Activated gamma-delta T cell (primary cell): ENCODE data around the gene SGCE.

ENCODE experiments used
- DNase-seq: peaks from one replicate; lab custom pipeline; 2025; lab: John Stamatoyannopoulos, UW

SGCE gene

GRCh38 chr7:94567396-94567795 is 88.5 kb downstream of the SGCE start:
- no peak for DNase-seq

GRCh38 chr7:94565247-94565894 is 90.6 kb downstream of the SGCE start:
- DNase-seq = no peak

GRCh38 chr7:94562525-94562924 is 93.4 kb downstream of the SGCE start:
- no peak for DNase-seq

GRCh38 chr7:94561841-94562514 is 94.0 kb downstream of the SGCE start:
- no peak for DNase-seq

- DNase-seq = no peak
Measured at GRCh38 chr7:94559972-94560371, 96.0 kb downstream of the SGCE start.

- no peak for DNase-seq
Measured at GRCh38 chr7:94557215-94557614, 98.7 kb downstream of the SGCE start.

GRCh38 chr7:94556028-94556427 is 99.9 kb downstream of the SGCE start:
- DNase-seq = no peak

GRCh38 chr7:94547126-94547525 is 108.8 kb downstream of the SGCE start:
- no peak for DNase-seq

- no peak for DNase-seq
Measured at GRCh38 chr7:94540428-94540827, 115.5 kb downstream of the SGCE start.
